Endothelial cell of umbilical vein (primary cell): ENCODE data around the gene AKAP8L. TPM values are rescaled to one million over a fixed set of nuclear protein-coding genes. Genes with fewer than 3 reads are reported as not detected.

Source experiments
- BruUV-seq: library from RNA; stranded (reverse); fragments of 400-500 nt; replicated peaks from 2 replicates; lab custom pipeline; 2021; lab: Mats Ljungman, UMichigan
- CTCF ChIA-PET: fragments of 300-600, 350-600 bp; sonication (Branson Sonifier 250); formaldehyde crosslinking; loops from one replicate; lab custom pipeline; 2021; ENCODE audit warnings: antibody characterized with exemption, inconsistent platforms; lab: Charles Lee
- POLR2A ChIA-PET: fragments of 300-600, 350-600 bp; sonication (Branson Sonifier 250); formaldehyde crosslinking; loops from one replicate; lab custom pipeline; 2021; ENCODE audit warnings: antibody characterized with exemption, inconsistent platforms; lab: Charles Lee
- DNase-seq: peaks from one replicate; pipeline ENCODE4 v3.0.0-alpha.2; 2011; ENCODE audit warnings: low read depth, low spot score
- FAIRE-seq: peaks from 2 replicates; lab custom pipeline; 2011; peaks lifted over from hg19 to GRCh38; lab: Jason Lieb, UNC
- H2AFZ ChIP-seq: 2 replicates; pipeline ENCODE4 v1.6.0; 2012; ENCODE audit warnings: low read depth, low read length, control low read depth, inconsistent platforms
- H3K27ac ChIP-seq: 2 replicates; pipeline ENCODE4 v1.5.1; 2011; ENCODE audit warnings: low read depth, mild to moderate bottlenecking, control low read depth, low read length, moderate library complexity; ENCODE audit not compliant: insufficient read depth
- H3K27me3 ChIP-seq, 2 experiments: 2 replicates each; pipeline versions ENCODE4 v1.6.0 to v1.6.1; 2011; ENCODE audit warnings: low read length in 2 of 2, mixed read lengths in 1 of 2; ENCODE audit not compliant: control insufficient read depth in 2 of 2, insufficient read depth in 2 of 2
- H3K36me3 ChIP-seq, 2 experiments: 2 replicates in 1 of 2; 3 replicates in 1 of 2; pipeline ENCODE4 v1.5.1; 2011; ENCODE audit warnings: low read length in 2 of 2, mild to moderate bottlenecking in 1 of 2, moderate library complexity in 1 of 2; ENCODE audit not compliant: control insufficient read depth in 2 of 2, insufficient read depth in 2 of 2; ENCODE audit errors: extremely low read depth in 1 of 2
- H3K4me1 ChIP-seq: 3 replicates; pipeline ENCODE4 v1.5.1; 2011; ENCODE audit warnings: mild to moderate bottlenecking, low read length; ENCODE audit not compliant: control insufficient read depth, insufficient read depth; ENCODE audit errors: extremely low read depth
- H3K4me2 ChIP-seq: 2 replicates; pipeline ENCODE4 v1.6.1; 2011; ENCODE audit warnings: low read length, control low read depth, mixed read lengths; ENCODE audit not compliant: insufficient read depth
- H3K4me3 ChIP-seq, 3 experiments: fragments of 200-600 bp in 1 of 3; sonication (generic), shearing (Covaris generic) in 1 of 3; replicated peaks in 1 of 3; 2 replicates each; pipeline ENCODE4 v1.5.1; 2011 to 2016; ENCODE audit warnings: control low read depth in 3 of 3, low read length in 3 of 3, mild to moderate bottlenecking in 2 of 3, inconsistent platforms in 1 of 3, low read depth in 1 of 3, moderate library complexity in 1 of 3; ENCODE audit not compliant: insufficient read depth in 1 of 3
- H3K79me2 ChIP-seq: 2 replicates; pipeline ENCODE4 v1.6.0; 2012; ENCODE audit warnings: low read length, inconsistent platforms; ENCODE audit not compliant: control insufficient read depth, insufficient read depth
- H3K9ac ChIP-seq: replicated peaks from 2 replicates; pipeline ENCODE3; 2011; ENCODE audit warnings: low read length, control low read depth; ENCODE audit not compliant: insufficient read depth; ENCODE audit errors: extremely low read depth
- H3K9me1 ChIP-seq: replicated peaks from 3 replicates; pipeline ENCODE4 v1.6.0; 2011; ENCODE audit warnings: mild to moderate bottlenecking, low read length; ENCODE audit not compliant: control insufficient read depth, insufficient read depth; ENCODE audit errors: extremely low read depth
- H3K9me3 ChIP-seq: replicated peaks from 2 replicates; pipeline ENCODE4 v1.5.1; 2012; ENCODE audit warnings: low read length, inconsistent platforms; ENCODE audit not compliant: control insufficient read depth, insufficient read depth
- H4K20me1 ChIP-seq: replicated peaks from 2 replicates; pipeline ENCODE3; 2011; ENCODE audit warnings: mild to moderate bottlenecking, low read length; ENCODE audit not compliant: control insufficient read depth, insufficient read depth; ENCODE audit errors: extremely low read depth
- CTCF ChIP-seq, 2 donors: IDR thresholded peaks; 1 replicate in 1 of 2; 2 replicates in 1 of 2; pipeline ENCODE4 v1.5.1; 2011; ENCODE audit warnings: low read length in 2 of 2, mild to moderate bottlenecking in 2 of 2, moderate library complexity in 2 of 2, control low read depth in 1 of 2, inconsistent platforms in 1 of 2, low read depth in 1 of 2; ENCODE audit not compliant: insufficient read depth in 1 of 2; ENCODE audit errors: extremely low read depth in 1 of 2
- EZH2 ChIP-seq: IDR thresholded peaks from 2 replicates; pipeline ENCODE4 v1.6.1; 2012; ENCODE audit warnings: borderline replicate concordance, low read depth, mild to moderate bottlenecking, moderate library complexity, low read length, inconsistent platforms; ENCODE audit not compliant: severe bottlenecking
- FOS ChIP-seq: IDR thresholded peaks from 2 replicates; pipeline ENCODE4 v1.6.1; 2011; ENCODE audit warnings: mild to moderate bottlenecking, low read length, moderate library complexity, borderline replicate concordance; ENCODE audit not compliant: insufficient read depth
- GATA2 ChIP-seq: IDR thresholded peaks from 2 replicates; pipeline ENCODE4 v1.7.0; 2011; ENCODE audit warnings: low read depth, mild to moderate bottlenecking, moderate library complexity, mixed read lengths, low read length; ENCODE audit not compliant: insufficient read length, insufficient read depth
- JUN ChIP-seq: IDR thresholded peaks from 2 replicates; pipeline ENCODE4 v1.6.1; 2011; ENCODE audit warnings: borderline replicate concordance, low read depth; ENCODE audit not compliant: insufficient read length, insufficient read depth
- MAX ChIP-seq: IDR thresholded peaks from 2 replicates; pipeline ENCODE4 v1.6.1; 2011; ENCODE audit not compliant: insufficient read depth, insufficient read length
- MYC ChIP-seq: IDR thresholded peaks from one replicate; pipeline ENCODE4 v1.6.1; 2011; ENCODE audit warnings: mild to moderate bottlenecking, low read depth, low read length
- POLR2A ChIP-seq: IDR thresholded peaks from 2 replicates; pipeline ENCODE4 v1.6.1; 2012; ENCODE audit warnings: low read depth, mild to moderate bottlenecking, control low read depth, low read length
- POLR2AphosphoS5 ChIP-seq: IDR thresholded peaks from 2 replicates; pipeline ENCODE4 v1.6.1; 2012; ENCODE audit warnings: low read depth, mild to moderate bottlenecking, control low read depth, low read length, moderate library complexity; ENCODE audit not compliant: insufficient read depth
- dilution Hi-C: fragments of 300-500 bp; cut with MboI; formaldehyde crosslinking; loops from one replicate; pipeline ENCODE4 v1.15.0; 2019; ENCODE audit warnings: low sequenced_read_pairs; ENCODE audit not compliant: extremely low pct_ligation_motif_present
- intact Hi-C: fragments of 100-400 bp; cut with micrococcal nuclease; formaldehyde crosslinking; loops from one replicate; pipeline ENCODE4 v1.10.0; 2022
- polyA plus RNA-seq, 4 experiments: library from polyadenylated mRNA; depleted of rRNA in 3 of 4; stranded (reverse) in 3 of 4; unstranded in 1 of 4; fragments of >200 nt; gene quantifications; 2 replicates each; pipeline versions ENCODE4 v1.2.1 to v1.2.3, GENCODE V29; 2011 to 2012; ENCODE audit warnings: missing spikeins in 1 of 4
- total RNA-seq: library from RNA; stranded (reverse); gene quantifications from 2 replicates; pipeline ENCODE4 v1.2.3, GENCODE V29; 2021

Gene AKAP8L
- total and polyA plus RNA-seq, 2 donors (not counting 3 experiments of a cell fraction or from before 2014, with no cell fraction given): 63.9 to 99.6 TPM

GRCh38 chr19:15443325-15443724 is 24.5 kb upstream of the AKAP8L start:
- DNase-seq: no peak
- no peak overlapping the region for H3K4me2 ChIP-seq
- no peaks in the 10 kb centered on the region for H3K36me3 ChIP-seq
- no peak for FAIRE-seq
- no peaks in the 10 kb centered on the region for H3K4me1 ChIP-seq
- intact Hi-C loops (no loop called here), dilution Hi-C loops (no loop called here)
- no peak overlapping the region for H3K9ac ChIP-seq
- H3K9me1 ChIP-seq: no peaks in the 10 kb centered on the region
- no peaks in the 10 kb centered on the region for H3K79me2 ChIP-seq
- no peaks in the 10 kb centered on the region for H3K9me3 ChIP-seq
- ChIA-PET POLR2A (no interaction called here), CTCF (no interaction called here)
- no peak overlapping the region for H3K4me3 ChIP-seq
- TF ChIP-seq EZH2 (no peak), JUN (no peak), FOS (no peak), GATA2 (no peak), MAX (no peak), MYC (no peak), CTCF (IDR thresholded peaks at IDR 0.05; ENCODE audit: extremely low read depth in 1 of 2, insufficient read depth in 1 of 2, low read depth in 1 of 2, low read length in 2 of 2) (no peak), POLR2AphosphoS5 (no peak), POLR2A (no peak)
- H2AFZ ChIP-seq: no peak overlapping the region
- no TSS peak for BruUV-seq
- no peaks in the 10 kb centered on the region for H3K27me3 ChIP-seq
- H3K27ac ChIP-seq: no peak overlapping the region
- no peaks in the 10 kb centered on the region for H4K20me1 ChIP-seq
